ENCODE results near the gene PRDM11.

Gene PRDM11

GRCh38 chr11:45209891-45210699 is 63.7 kb downstream of the PRDM11 start:
- Mint-ChIP-seq H3K4me1 (ENCODE audit: low read depth) (no peaks in the 10 kb centered on the region), H3K36me3 (ENCODE audit: low read depth) (no peaks in the 10 kb centered on the region), H3K4me3 (no peak overlapping the region), H3K27ac (no peak overlapping the region), H3K27me3 (ENCODE audit: low read depth) (no peaks in the 10 kb centered on the region), H3K9me3 (no peaks in the 10 kb centered on the region)
- no peak for DNase-seq (ENCODE audit: low spot score)

DNA sequence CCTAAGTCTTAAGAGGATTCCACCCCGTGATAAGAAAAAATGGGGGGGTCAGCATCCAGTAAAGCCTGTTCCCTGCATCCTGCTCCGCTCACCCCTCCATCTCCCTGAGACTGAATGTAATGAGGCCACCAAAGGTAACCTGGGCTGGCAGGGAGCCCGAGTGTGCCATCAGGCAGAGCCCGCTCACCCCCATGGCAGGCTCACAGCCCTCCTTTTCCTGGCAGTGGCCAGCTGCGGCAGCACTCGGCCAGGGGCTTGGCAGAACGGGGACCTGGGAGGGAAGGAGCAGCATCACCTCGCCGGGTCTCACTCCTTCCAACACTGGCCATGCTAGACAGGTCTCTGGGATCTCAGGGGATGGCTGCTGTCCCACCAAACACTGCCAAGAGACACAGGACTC is 64.4 kb downstream of the PRDM11 start:
- no peaks in the 10 kb centered on the region for H3K27me3 Mint-ChIP-seq (ENCODE audit: low read depth)
- no peaks in the 10 kb centered on the region for H3K36me3 Mint-ChIP-seq (ENCODE audit: low read depth)
- no peaks in the 10 kb centered on the region for H3K4me1 Mint-ChIP-seq (ENCODE audit: low read depth)
- no peaks in the 10 kb centered on the region for H3K9me3 Mint-ChIP-seq
- H3K4me3 Mint-ChIP-seq, result no peak overlapping the region
- DNase-seq (ENCODE audit: low spot score), result no peak
- no peak overlapping the region for H3K27ac Mint-ChIP-seq

GRCh38 chr11:45211732-45212131 is 65.3 kb downstream of the PRDM11 start:
- H3K4me1 Mint-ChIP-seq (ENCODE audit: low read depth), result no peaks in the 10 kb centered on the region
- H3K27me3 Mint-ChIP-seq (ENCODE audit: low read depth), result no peaks in the 10 kb centered on the region
- no peaks in the 10 kb centered on the region for H3K9me3 Mint-ChIP-seq
- no peak for DNase-seq (ENCODE audit: low spot score)
- H3K36me3 Mint-ChIP-seq (ENCODE audit: low read depth), result no peaks in the 10 kb centered on the region
- no peak overlapping the region for H3K4me3 Mint-ChIP-seq
- no peak overlapping the region for H3K27ac Mint-ChIP-seq

GRCh38 chr11:45212566-45213315 is 66.3 kb downstream of the PRDM11 start:
- H3K27ac Mint-ChIP-seq, result no peak overlapping the region
- no peak for DNase-seq (ENCODE audit: low spot score)
- no peaks in the 10 kb centered on the region for H3K4me1 Mint-ChIP-seq (ENCODE audit: low read depth)
- H3K9me3 Mint-ChIP-seq, result no peaks in the 10 kb centered on the region
- no peak overlapping the region for H3K4me3 Mint-ChIP-seq
- H3K36me3 Mint-ChIP-seq (ENCODE audit: low read depth), result no peaks in the 10 kb centered on the region
- H3K27me3 Mint-ChIP-seq (ENCODE audit: low read depth), result no peaks in the 10 kb centered on the region

DNA sequence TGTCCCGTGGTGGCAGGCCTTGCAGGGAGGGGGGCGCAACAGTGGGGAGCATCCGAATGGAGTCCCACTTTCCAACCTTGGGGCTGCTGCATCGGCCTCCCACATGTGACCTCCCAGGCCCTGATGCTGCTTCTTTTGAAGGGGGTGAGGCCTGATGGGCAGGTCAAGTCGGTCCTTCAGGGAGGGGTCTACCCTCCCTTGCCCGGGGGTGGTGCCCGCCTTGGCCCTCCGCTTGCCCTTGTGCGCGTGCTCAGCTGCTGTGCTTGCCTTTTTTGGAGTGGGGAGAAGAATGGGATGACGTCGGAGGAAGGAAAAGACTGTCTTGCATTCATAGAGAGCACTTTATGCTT is 66.9 kb downstream of the PRDM11 start:
- no peak for DNase-seq (ENCODE audit: low spot score)
- no peaks in the 10 kb centered on the region for H3K9me3 Mint-ChIP-seq
- H3K36me3 Mint-ChIP-seq (ENCODE audit: low read depth), result no peaks in the 10 kb centered on the region
- no peak overlapping the region for H3K4me3 Mint-ChIP-seq
- H3K27me3 Mint-ChIP-seq (ENCODE audit: low read depth), result no peaks in the 10 kb centered on the region
- no peak overlapping the region for H3K27ac Mint-ChIP-seq
- H3K4me1 Mint-ChIP-seq (ENCODE audit: low read depth), result no peaks in the 10 kb centered on the region

- Mint-ChIP-seq H3K9me3 (no peaks in the 10 kb centered on the region), H3K4me3 (no peak overlapping the region), H3K36me3 (ENCODE audit: low read depth) (no peaks in the 10 kb centered on the region), H3K27ac (no peak overlapping the region), H3K27me3 (ENCODE audit: low read depth) (no peaks in the 10 kb centered on the region), H3K4me1 (ENCODE audit: low read depth) (no peaks in the 10 kb centered on the region)
- DNase-seq (ENCODE audit: low spot score), result no peak
Observed at GRCh38 chr11:45213717-45214116, 67.3 kb downstream of the PRDM11 start.

GRCh38 chr11:45215098-45215865 is 68.8 kb downstream of the PRDM11 start:
- Mint-ChIP-seq H3K36me3 (ENCODE audit: low read depth) (no peaks in the 10 kb centered on the region), H3K4me3 (no peak overlapping the region), H3K9me3 (no peaks in the 10 kb centered on the region), H3K4me1 (ENCODE audit: low read depth) (no peaks in the 10 kb centered on the region), H3K27me3 (ENCODE audit: low read depth) (no peaks in the 10 kb centered on the region), H3K27ac (no peak overlapping the region)
- DNase-seq (ENCODE audit: low spot score), result no peak

DNA sequence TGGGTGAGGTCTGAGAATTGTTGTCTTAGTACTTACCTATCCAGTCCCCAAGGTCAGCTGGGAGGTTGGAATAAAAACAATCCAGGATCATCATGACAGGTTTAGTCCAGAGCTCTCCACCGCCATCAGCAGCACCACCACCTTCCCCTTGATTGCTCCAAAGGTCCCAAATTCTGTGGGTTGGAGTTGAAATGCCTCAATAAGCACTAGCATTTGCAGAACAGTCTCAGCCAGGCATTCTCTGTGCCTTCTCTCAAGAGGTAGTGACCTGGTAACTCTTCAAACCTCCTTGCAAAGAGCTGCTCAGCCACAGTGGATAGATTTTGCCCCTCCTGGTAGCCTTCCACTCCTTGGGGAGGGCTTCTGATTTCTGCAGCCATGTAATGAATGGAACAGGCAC is 69.6 kb downstream of the PRDM11 start:
- H3K4me1 Mint-ChIP-seq (ENCODE audit: low read depth), result no peaks in the 10 kb centered on the region
- no peaks in the 10 kb centered on the region for H3K36me3 Mint-ChIP-seq (ENCODE audit: low read depth)
- no peak for DNase-seq (ENCODE audit: low spot score)
- no peak overlapping the region for H3K4me3 Mint-ChIP-seq
- no peaks in the 10 kb centered on the region for H3K9me3 Mint-ChIP-seq
- H3K27me3 Mint-ChIP-seq (ENCODE audit: low read depth), result no peaks in the 10 kb centered on the region
- no peak overlapping the region for H3K27ac Mint-ChIP-seq

- Mint-ChIP-seq H3K4me3 (no peak overlapping the region), H3K36me3 (ENCODE audit: low read depth) (no peaks in the 10 kb centered on the region)
- DNase-seq (ENCODE audit: low spot score), result no peak
Observed at GRCh38 chr11:45216901-45217300, 70.5 kb downstream of the PRDM11 start.

GRCh38 chr11:45217991-45218390 is 71.6 kb downstream of the PRDM11 start:
- no peak for DNase-seq (ENCODE audit: low spot score)
- no peaks in the 10 kb centered on the region for H3K9me3 Mint-ChIP-seq
- H3K4me3 Mint-ChIP-seq, result no peak overlapping the region
- H3K27me3 Mint-ChIP-seq (ENCODE audit: low read depth), result no peaks in the 10 kb centered on the region
- no peak overlapping the region for H3K27ac Mint-ChIP-seq
- no peaks in the 10 kb centered on the region for H3K36me3 Mint-ChIP-seq (ENCODE audit: low read depth)
- H3K4me1 Mint-ChIP-seq (ENCODE audit: low read depth), result no peaks in the 10 kb centered on the region

More at GRCh38 chr11:45216901-45217300, 70.5 kb downstream of the PRDM11 start:
- no peak overlapping the region for H3K27ac Mint-ChIP-seq
- no peaks in the 10 kb centered on the region for H3K9me3 Mint-ChIP-seq
- H3K4me1 Mint-ChIP-seq (ENCODE audit: low read depth), result no peaks in the 10 kb centered on the region
- no peaks in the 10 kb centered on the region for H3K27me3 Mint-ChIP-seq (ENCODE audit: low read depth)

- Mint-ChIP-seq H3K36me3 (ENCODE audit: low read depth) (no peaks in the 10 kb centered on the region), H3K4me1 (ENCODE audit: low read depth) (no peaks in the 10 kb centered on the region), H3K27me3 (ENCODE audit: low read depth) (no peaks in the 10 kb centered on the region), H3K27ac (no peak overlapping the region), H3K9me3 (no peaks in the 10 kb centered on the region), H3K4me3 (no peak overlapping the region)
- DNase-seq (ENCODE audit: low spot score), result no peak
Observed at GRCh38 chr11:45218705-45219104, 72.3 kb downstream of the PRDM11 start.

DNA sequence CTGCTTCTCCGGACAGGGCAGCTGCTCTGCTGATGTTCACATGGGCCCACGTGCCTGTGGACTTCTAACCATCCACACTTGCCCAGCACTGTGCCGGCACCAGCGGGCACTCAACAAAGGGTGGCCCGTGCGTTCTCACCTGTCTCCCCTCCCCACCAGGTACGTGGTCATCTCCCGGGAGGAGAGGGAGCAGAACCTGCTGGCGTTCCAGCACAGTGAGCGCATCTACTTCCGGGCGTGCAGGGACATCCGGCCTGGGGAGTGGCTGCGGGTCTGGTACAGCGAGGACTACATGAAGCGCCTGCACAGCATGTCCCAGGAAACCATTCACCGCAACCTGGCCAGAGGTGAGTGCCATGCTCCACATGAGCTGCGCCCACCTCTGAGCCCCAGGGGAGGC is 73.0 kb downstream of the PRDM11 start:
- Mint-ChIP-seq H3K4me1 (ENCODE audit: low read depth) (no peaks in the 10 kb centered on the region), H3K4me3 (no peak overlapping the region), H3K27ac (no peak overlapping the region), H3K27me3 (ENCODE audit: low read depth) (no peaks in the 10 kb centered on the region), H3K9me3 (no peaks in the 10 kb centered on the region), H3K36me3 (ENCODE audit: low read depth) (no peaks in the 10 kb centered on the region)
- DNase-seq (ENCODE audit: low spot score), result no peak

DNA sequence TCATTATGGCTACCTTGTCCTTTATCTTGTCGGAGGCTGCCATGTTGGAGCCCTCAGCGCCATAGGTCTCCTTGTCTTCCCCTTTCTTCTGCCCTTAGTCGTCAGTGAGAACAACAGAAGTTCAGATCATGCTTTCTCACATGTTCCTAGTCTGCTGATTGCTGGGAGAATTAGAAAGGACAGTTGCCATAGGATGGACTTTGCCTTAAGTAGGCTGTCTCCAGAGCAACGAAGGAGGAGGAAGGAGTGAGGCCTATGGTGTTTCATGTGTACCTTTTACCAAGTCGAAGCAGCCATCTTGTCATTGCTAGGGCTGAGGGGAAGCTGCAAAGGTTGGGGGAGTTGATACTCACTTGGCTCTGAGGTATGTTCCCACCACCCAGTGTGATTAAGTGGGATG is 77.1 kb downstream of the PRDM11 start:
- Mint-ChIP-seq H3K36me3 (ENCODE audit: low read depth) (no peaks in the 10 kb centered on the region), H3K4me3 (no peak overlapping the region), H3K27ac (no peak overlapping the region), H3K4me1 (ENCODE audit: low read depth) (no peaks in the 10 kb centered on the region), H3K27me3 (ENCODE audit: low read depth) (no peaks in the 10 kb centered on the region), H3K9me3 (no peaks in the 10 kb centered on the region)
- no peak for DNase-seq (ENCODE audit: low spot score)

DNA sequence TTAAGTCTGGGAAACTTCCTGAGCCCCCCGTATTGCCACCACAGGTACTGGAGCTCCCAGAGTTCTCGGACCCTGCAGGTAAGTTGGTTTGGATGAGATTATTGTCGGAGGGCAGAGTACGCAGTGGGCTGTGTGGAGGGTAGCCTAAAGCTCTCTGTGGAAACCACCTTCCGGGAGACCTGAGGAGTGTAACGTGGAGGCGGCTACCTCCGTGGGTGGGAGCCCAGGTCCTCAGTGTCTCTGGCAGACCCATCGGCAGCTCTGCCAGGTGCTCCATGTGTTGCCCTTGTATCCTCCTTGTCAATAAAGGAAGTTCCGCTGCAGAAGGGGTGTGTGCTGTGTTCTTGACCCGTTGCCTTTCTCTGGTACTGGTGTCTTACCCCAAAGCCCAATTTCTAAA is 78.3 kb downstream of the PRDM11 start:
- no peaks in the 10 kb centered on the region for H3K27me3 Mint-ChIP-seq (ENCODE audit: low read depth)
- H3K4me3 Mint-ChIP-seq, result no peak overlapping the region
- no peaks in the 10 kb centered on the region for H3K4me1 Mint-ChIP-seq (ENCODE audit: low read depth)
- H3K36me3 Mint-ChIP-seq (ENCODE audit: low read depth), result no peaks in the 10 kb centered on the region
- no peaks in the 10 kb centered on the region for H3K9me3 Mint-ChIP-seq
- H3K27ac Mint-ChIP-seq, result no peak overlapping the region
- DNase-seq (ENCODE audit: low spot score), result no peak
